ENCODE measurements around the gene TMEM45A. TPM values are rescaled to one million over a fixed set of nuclear protein-coding genes. Genes with fewer than 3 reads are reported as not detected.

The TMEM45A gene
- polyA plus RNA-seq, 1 of the 3 experiments (the other 2 are of a cell fraction) = 6.4 TPM

- no peak overlapping the region for H3K4me3 ChIP-seq (ENCODE audit: low read depth in 2 of 2, low read length in 1 of 2)
- WGBS (ENCODE audit: low lambda C conversion rate) = 53% methylated on average over 2 of the region's 2 CpGs
- H3K4me2 ChIP-seq = no peak overlapping the region
- H3K9me2 ChIP-seq = no peaks in the 10 kb centered on the region
- no peak overlapping the region for H3K27ac ChIP-seq (ENCODE audit: low read depth in 2 of 2, low read length in 1 of 2)
- ChIA-PET CTCF (interaction anchor here (0.7 to 1.3 kb wide), 3 partner anchors 18 to 121 kb away, joined by 3 to 4 read pairs (median 3); no protein-coding TSS in a partner anchor), POLR2A (interaction anchor here (0.7 kb wide), 1 partner anchor 94 kb away, joined by 3 read pairs; no protein-coding TSS in a partner anchor)
- no peak overlapping the region for H3K9ac ChIP-seq
- no peaks in the 10 kb centered on the region for H4K20me1 ChIP-seq (ENCODE audit: insufficient read depth)
- DNase-seq = no peak
- TF ChIP-seq POLR2AphosphoS5 (IDR thresholded peaks at IDR 0.05; ENCODE audit: low read depth, low read length) (no peak), SIN3A (IDR thresholded peaks at IDR 0.05; ENCODE audit: borderline replicate concordance, low read depth, low read length) (no peak), GABPA (IDR thresholded peaks at IDR 0.05; ENCODE audit: low read depth) (no peak), TAF1 (IDR thresholded peaks at IDR 0.05; ENCODE audit: borderline replicate concordance, low read depth, low read length) (no peak), MXI1 (IDR thresholded peaks at IDR 0.05; ENCODE audit: low read depth, low read length) (no peak), RAD21 (IDR thresholded peaks at IDR 0.05; ENCODE audit: low read length) (no peak), RCOR1 (IDR thresholded peaks at IDR 0.05; ENCODE audit: low read length) (no peak)
- TF ChIP-seq, protein P1, sequence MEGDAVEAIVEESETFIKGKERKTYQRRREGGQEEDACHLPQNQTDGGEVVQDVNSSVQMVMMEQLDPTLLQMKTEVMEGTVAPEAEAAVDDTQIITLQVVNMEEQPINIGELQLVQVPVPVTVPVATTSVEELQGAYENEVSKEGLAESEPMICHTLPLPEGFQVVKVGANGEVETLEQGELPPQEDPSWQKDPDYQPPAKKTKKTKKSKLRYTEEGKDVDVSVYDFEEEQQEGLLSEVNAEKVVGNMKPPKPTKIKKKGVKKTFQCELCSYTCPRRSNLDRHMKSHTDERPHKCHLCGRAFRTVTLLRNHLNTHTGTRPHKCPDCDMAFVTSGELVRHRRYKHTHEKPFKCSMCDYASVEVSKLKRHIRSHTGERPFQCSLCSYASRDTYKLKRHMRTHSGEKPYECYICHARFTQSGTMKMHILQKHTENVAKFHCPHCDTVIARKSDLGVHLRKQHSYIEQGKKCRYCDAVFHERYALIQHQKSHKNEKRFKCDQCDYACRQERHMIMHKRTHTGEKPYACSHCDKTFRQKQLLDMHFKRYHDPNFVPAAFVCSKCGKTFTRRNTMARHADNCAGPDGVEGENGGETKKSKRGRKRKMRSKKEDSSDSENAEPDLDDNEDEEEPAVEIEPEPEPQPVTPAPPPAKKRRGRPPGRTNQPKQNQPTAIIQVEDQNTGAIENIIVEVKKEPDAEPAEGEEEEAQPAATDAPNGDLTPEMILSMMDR (IDR thresholded peaks at IDR 0.05) = no peak
- H3K27me3 ChIP-seq (ENCODE audit: insufficient read depth) = no peaks in the 10 kb centered on the region
- no peak overlapping the region for H2AFZ ChIP-seq (ENCODE audit: low read depth)
- no peaks in the 10 kb centered on the region for H3K36me3 ChIP-seq (replicated peaks in 1 of 2; ENCODE audit: control insufficient read depth in 1 of 2, insufficient read depth in 2 of 2, low read length in 1 of 2)
- H3F3A ChIP-seq (replicated peaks; ENCODE audit: insufficient read depth) = no peaks in the 10 kb centered on the region
- no peaks in the 10 kb centered on the region for H3K9me3 ChIP-seq
- H3K79me2 ChIP-seq (ENCODE audit: insufficient read depth) = no peaks in the 10 kb centered on the region
- H3K4me1 ChIP-seq (ENCODE audit: control insufficient read depth in 1 of 2, insufficient read depth in 2 of 2, low read depth in 1 of 2, low read length in 1 of 2) = peaks cover 0 to 3% of the 10 kb centered on the region in 2 experiments; a peak in 1 of 4 replicates
These were observed 10.2 kb upstream of the TMEM45A start for GRCh38 chr3:100482176-100482575.

DNA sequence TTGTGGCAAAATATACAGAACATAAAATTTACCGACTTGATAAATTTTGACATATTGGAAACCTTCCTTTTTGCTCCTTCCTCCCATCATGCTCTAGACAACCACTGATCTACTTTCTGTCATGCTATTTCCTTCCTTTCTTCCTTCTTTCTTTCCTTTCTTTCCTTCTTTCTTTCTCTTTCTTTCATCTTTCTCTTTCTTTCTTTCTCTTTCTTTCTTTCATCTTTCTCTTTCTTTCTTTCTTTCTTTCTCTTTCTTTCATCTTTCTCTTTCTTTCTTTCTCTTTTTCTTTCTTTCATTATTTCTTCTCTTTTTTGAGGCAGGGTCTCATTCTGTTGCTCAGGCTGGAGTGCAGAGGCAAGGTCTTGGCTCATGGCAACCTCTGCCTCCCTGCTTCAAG lies 8.9 kb upstream of the TMEM45A start:
- 98% methylated on average over 1 of the region's 1 CpG for WGBS (ENCODE audit: low lambda C conversion rate)
- Histone ChIP-seq H3K4me1 (ENCODE audit: control insufficient read depth in 1 of 2, insufficient read depth in 2 of 2, low read depth in 1 of 2, low read length in 1 of 2) (peaks cover 0 to 3% of the 10 kb centered on the region in 2 experiments; a peak in 1 of 4 replicates), H3K79me2 (ENCODE audit: insufficient read depth) (no peaks in the 10 kb centered on the region), H4K20me1 (ENCODE audit: insufficient read depth) (no peaks in the 10 kb centered on the region), H3K4me3 (ENCODE audit: low read depth in 2 of 2, low read length in 1 of 2) (no peak overlapping the region), H3K9me3 (no peaks in the 10 kb centered on the region), H3K27me3 (ENCODE audit: insufficient read depth) (no peaks in the 10 kb centered on the region), H3K9me2 (no peaks in the 10 kb centered on the region), H3K9ac (no peak overlapping the region), H3K36me3 (replicated peaks in 1 of 2; ENCODE audit: control insufficient read depth in 1 of 2, insufficient read depth in 2 of 2, low read length in 1 of 2) (no peaks in the 10 kb centered on the region), H2AFZ (ENCODE audit: low read depth) (no peak overlapping the region), H3F3A (replicated peaks; ENCODE audit: insufficient read depth) (no peaks in the 10 kb centered on the region), H3K4me2 (no peak overlapping the region), H3K27ac (ENCODE audit: low read depth in 2 of 2, low read length in 1 of 2) (no peak overlapping the region)
- no peak for DNase-seq
- ChIA-PET POLR2A (no interaction called here), CTCF (no interaction called here)
- TF ChIP-seq SIN3A (IDR thresholded peaks at IDR 0.05; ENCODE audit: borderline replicate concordance, low read depth, low read length) (no peak), NFIC (IDR thresholded peaks at IDR 0.05; ENCODE audit: borderline replicate concordance) (no peak), FOXJ3 (CRISPR knock-in tag; IDR thresholded peaks at IDR 0.05) (no peak), NRF1 (IDR thresholded peaks at IDR 0.05; ENCODE audit: low read depth, low read length) (no peak), REST (IDR thresholded peaks at IDR 0.05; ENCODE audit: low read depth, low read length) (no peak), MAX (IDR thresholded peaks at IDR 0.05; ENCODE audit: low read depth) (no peak), SMC3 (IDR thresholded peaks at IDR 0.05; ENCODE audit: low read depth, low read length) (no peak), POLR2AphosphoS5 (IDR thresholded peaks at IDR 0.05; ENCODE audit: low read depth, low read length) (no peak), RAD21 (IDR thresholded peaks at IDR 0.05; ENCODE audit: low read length) (no peak), TEAD4 (IDR thresholded peaks at IDR 0.05; ENCODE audit: borderline replicate concordance, insufficient read depth) (no peak), RXRA (IDR thresholded peaks at IDR 0.05; ENCODE audit: borderline replicate concordance, low read depth) (no peak)
- TF ChIP-seq, protein P1 (IDR thresholded peaks at IDR 0.05) = no peak
